NCI-H524 treated with DMSO at 0.1 percent for 48 hours (cell line): ENCODE measurements around the gene TMEM239.
"Not testable (repeated sequence)": the region's sequence is repeated elsewhere in the genome, so short reads cannot be mapped to it uniquely, and the experiment has no call there.

ENCODE experiments used
- DNase-seq: peaks from one replicate; lab custom pipeline; 2025; lab: John Stamatoyannopoulos, UW

Gene TMEM239

GRCh38 chr20:2820896-2821869 lies 5.0 kb downstream of the TMEM239 start:
- no peak for DNase-seq

- DNase-seq, result no peak
Measured at GRCh38 chr20:2822073-2822472, 5.9 kb downstream of the TMEM239 start.

GRCh38 chr20:2825761-2826160 lies 9.6 kb downstream of the TMEM239 start:
- DNase-seq, result no peak

DNA sequence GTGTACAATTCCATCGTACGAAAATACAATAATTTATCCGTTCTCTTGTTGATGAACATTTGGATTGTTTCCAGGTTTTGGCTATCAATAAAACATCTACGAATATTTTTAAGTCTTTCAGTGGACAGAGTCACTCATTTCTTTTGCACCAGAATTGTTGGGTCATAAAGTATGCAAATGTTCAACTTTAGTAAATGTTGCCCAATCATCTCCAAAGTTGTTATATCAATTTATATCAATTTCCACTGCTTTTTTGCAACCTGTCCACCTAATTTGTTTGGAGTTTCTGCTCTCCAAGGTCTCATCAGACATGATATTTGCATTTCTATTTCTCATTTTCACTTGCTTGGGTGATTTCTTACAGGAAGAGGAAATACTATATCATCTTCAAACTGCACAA lies 10.5 kb downstream of the TMEM239 start:
- no peak for DNase-seq

- no peak for DNase-seq
Measured at GRCh38 chr20:2829376-2829775, 13.2 kb downstream of the TMEM239 start.

DNA sequence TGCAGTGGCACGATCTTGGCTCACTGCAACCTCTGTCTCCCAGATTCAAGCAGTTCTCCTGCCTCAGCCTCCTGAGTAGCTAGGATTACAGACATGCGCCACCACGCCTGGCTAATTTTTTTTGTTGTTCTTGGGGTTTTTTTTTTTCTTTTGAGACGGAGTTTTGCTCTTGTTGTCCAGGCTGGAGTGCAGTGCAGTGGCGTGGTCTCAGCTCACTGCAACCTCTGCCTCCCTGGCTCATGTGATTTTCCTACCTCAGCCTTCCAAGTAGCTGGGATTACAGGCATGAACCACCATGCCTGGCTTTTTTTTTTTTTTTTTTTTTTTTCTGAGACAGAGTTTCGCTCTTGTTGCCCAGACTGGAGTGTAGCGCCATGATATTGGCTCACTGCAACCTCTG lies 15.0 kb downstream of the TMEM239 start:
- DNase-seq, result not testable (repeated sequence)

DNA sequence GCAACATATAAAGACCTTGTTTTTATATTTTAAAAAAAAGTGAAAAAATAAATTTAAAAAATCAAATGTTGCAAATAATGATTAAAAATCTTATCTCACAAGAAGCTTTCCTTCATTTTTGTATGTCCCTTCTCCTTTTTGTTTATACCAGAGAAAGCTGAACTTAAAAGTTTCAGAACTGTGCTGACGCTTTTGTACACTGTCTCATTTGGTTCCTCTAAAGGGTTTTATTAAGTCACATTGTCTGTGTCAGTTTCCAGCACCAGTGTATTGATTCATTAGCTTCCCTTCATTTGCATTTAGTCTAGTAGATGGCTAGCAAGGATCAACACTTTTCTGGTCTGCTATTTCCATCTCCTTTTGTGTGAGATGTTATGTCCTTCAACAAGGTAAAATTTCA lies 17.6 kb downstream of the TMEM239 start:
- DNase-seq, result no peak

DNA sequence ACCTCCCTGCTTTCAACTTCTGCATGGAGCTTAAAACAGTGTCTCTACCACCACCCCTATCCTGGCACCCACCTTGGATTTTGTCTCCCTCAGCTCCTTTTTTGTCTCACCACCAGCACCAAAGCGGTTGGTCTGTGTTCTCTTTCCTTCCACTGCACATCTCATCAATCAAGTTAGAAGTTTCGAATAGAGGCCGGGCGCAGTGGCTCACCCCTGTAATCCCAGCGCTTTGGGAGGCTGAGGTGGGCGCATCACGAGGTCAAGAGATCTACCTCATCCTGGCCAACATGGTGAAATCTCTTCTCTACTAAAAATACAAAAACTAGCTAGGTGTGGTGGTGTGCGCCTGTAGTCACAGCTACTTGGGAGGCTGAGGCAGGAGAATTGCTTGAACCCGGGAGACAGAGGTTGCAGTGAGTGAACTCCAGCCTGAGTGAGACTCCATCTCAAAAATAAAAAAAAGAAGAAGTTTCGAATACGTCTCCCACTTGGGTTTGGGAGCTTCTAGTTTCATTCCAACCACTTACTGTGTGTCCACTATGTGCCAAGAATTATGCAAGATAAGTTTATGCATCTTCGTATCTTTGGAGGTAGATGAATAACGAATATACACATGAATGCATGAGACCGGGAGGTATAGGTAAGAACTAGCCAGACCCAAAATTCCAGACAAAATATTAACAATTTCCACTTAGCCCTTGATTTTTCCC lies 18.4 kb downstream of the TMEM239 start:
- DNase-seq, result no peak

DNA sequence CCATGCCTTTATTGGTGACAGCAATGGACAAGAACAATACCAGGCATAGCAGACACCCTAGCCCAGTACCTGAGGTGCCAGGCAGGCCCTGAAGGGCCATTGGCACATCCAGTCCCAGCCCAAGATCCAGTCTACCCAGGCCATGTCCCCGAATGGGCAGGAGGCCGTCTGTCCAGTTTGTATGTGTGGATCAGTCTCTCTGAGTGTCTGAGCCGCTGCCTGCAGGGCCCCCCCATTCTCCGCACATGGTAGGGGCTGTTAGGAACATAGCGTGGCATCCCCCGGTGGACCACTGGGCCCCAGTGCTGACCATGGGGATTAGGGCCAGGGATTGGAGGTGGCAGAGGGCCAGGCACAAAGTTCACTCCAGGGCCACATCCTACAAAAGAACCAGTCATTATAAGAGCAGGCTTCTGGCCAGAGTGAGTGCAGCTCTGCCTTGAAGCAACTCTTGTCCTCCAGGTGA lies 19.2 kb downstream of the TMEM239 start:
- DNase-seq, result no peak

GRCh38 chr20:2836035-2836434 lies 19.9 kb downstream of the TMEM239 start:
- no peak for DNase-seq

- no peak for DNase-seq
Measured at GRCh38 chr20:2837221-2837960, 21.2 kb downstream of the TMEM239 start.

- DNase-seq, result no peak
Measured at GRCh38 chr20:2838170-2838797, 22.1 kb downstream of the TMEM239 start.

GRCh38 chr20:2838847-2839671 lies 22.9 kb downstream of the TMEM239 start:
- no peak for DNase-seq

DNA sequence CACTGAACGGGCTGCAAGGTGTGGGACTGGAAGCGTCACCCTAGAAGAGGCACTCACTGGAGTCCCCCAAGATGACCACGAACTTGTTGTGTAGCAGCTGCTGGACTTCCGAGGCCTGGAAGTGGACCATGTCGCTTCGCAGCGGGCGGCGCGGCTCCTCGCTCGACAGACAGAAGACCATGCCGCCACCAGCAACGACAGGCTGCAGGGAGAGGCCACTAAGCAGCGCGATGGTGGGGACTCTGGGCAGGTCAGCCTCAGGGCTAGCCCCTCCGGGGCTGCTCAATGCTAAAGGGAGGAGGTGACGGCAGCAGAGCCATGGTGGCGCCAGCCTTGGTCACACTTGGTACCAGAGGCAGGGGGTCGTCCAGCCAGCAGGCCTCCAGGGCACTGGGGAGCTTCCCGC lies 23.6 kb downstream of the TMEM239 start:
- DNase-seq, result no peak

GRCh38 chr20:2840138-2840966 lies 24.2 kb downstream of the TMEM239 start, which contains the start of the genes PCED1A and VPS16:
TSS of gene PCED1A (minus strand) at chr20:2840655. CDS start at chr20:2839912, 743 bp downstream.
TSS of gene VPS16 (plus strand) at chr20:2840745. CDS start at chr20:2840775, 30 bp downstream.
- peak; percentile 68 for DNase-seq

DNA sequence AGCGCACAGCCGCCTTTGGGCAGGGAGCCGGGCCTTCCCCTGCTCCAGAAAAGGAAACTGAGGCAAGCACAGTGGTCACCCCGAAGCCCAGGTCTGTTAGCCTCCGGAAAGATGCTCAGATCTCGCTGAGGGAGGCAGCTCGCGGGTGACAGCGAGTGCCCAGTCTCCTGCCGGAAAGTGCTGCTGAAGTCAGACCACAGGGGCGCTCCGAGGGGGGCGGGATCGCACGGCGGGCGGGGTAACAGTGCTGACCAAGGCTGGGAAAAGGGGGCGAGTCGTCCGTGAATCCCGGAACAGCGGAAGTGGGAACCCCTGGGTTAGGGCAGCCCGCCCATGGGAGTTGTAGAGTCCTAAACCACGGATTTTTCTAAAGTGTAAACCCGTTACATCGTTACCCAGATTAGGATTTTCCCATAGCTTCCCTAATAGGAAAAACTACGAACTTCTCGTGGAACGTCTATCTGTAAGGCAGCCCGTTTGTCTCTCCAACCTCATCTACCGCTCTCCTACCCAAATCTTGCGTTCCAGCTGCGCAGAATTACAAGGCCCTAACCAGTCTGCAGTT lies 24.9 kb downstream of the TMEM239 start:
- DNase-seq, result no peak

DNA sequence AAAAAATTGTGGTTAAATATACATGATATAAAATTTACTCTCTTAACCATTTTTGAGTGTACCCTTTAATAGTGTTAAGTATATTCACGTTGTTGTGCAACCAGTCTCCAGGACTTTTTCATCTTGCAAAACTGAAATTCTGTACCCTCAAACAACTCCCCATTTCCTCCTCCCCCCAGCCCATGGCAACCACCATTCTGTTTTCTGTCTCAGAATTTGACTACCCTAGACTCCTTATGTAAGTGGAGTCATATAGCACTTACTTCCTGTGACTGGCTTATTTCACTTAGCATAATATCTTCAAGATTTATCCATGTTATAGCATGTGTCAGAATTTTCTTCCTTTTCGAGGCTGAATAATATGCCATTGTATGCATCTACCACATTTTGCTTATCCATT lies 29.4 kb downstream of the TMEM239 start:
- DNase-seq, result no peak

DNA sequence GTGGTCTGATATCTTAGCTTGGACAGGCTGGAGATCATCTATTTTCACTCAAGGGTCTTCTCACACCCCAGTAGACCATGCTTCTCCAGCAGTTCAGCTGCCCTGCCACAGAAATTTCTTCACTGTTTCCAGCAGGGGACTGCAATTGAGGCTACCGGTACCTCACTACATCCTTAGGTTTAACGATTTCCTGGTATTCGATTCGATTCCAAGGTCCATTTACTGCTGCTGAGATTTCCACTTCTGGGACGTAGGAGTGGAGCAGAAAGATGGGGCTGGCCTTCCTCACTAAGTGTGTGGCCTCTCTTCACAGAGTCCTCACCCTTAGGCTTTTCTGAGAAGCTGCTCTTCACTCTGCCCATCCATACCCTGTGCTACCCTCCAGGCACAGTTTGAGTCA lies 30.5 kb downstream of the TMEM239 start:
- no peak for DNase-seq

- DNase-seq, result no peak
Measured at GRCh38 chr20:2847802-2848201, 31.6 kb downstream of the TMEM239 start.
